Measurements from ENCODE around the gene ARID3B.
"Not testable (repeated sequence)": the region's sequence is repeated elsewhere in the genome, so short reads cannot be mapped to it uniquely, and the experiment has no call there.

The ARID3B gene

DNA sequence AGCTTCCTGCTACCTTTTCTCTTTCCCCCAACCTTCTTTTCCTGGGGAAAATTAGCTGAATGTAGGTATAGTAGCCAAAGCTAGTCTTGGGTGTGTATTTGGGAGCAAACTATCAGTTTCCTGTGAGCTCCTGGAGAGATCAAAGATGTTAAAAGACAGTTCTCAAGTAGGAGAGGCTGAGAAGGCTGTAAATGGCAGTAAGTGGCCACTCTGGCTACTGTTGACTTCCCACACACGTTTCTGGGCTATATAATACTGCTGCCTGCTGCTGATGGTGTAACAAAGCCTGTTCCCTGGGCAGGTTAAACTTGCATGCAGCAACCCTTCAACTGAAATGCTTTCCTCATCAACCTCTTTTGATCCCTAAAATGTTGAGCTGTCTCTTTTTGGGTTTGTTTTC, 27.6 kb downstream of the ARID3B start:
- DNase-seq (ENCODE audit: low spot score), result no peak

DNA sequence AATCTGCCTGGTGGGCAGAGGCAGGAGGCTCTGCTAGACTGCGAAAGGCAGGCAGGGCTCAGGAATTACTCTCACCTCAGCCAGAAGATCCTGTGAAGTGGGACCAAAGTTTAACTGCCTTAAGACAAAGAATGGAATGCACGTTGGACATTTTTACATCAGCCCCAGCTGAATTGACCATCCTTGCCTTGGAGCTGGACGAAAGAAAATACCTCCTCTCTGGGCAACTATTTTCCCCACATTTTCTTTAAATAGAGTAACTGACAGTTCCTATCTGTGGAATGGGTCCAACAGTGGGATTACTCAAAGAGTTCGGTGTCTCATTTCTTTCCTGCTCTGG, 28.7 kb downstream of the ARID3B start:
- no peak for DNase-seq (ENCODE audit: low spot score)

DNA sequence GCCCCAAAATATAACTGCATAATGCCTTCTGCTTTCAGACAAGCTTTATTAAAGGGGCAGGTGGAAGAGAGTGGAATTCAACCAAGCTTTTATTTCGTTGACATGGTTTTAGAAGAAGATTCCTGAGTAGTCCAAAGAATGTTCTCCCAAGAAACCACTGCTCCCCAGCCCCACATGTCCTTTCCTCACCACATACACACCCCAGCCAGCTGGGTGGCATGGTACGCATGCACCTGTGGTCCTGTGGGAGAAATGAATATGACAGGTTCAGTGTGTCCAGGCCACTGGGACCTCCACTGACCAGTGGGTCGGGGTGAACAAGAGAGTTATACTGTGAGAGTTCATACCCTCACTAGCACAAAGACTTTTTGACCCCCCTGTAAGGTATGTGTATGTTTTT, 30.2 kb downstream of the ARID3B start:
- no peak for DNase-seq (ENCODE audit: low spot score)

DNA sequence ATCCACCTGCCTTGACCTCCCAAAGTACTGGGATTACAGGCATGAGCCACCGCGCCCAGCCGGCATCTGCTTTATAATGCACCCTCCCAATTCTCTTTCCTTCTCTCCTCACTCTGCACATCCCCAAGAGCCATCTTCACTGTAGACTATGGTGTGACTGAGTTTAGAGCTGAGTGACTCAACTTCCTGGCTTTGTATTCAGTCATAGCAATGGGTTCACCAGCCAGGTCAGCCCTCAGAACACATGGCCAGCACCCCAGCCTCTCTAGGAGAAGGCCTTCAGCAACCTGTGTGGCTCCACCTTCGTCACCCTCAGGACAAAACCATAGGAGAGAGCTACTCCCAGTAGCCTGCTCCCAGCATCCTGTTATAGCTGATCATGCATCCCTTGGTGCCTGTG, 33.0 kb downstream of the ARID3B start:
- DNase-seq (ENCODE audit: low spot score), result no peak

DNA sequence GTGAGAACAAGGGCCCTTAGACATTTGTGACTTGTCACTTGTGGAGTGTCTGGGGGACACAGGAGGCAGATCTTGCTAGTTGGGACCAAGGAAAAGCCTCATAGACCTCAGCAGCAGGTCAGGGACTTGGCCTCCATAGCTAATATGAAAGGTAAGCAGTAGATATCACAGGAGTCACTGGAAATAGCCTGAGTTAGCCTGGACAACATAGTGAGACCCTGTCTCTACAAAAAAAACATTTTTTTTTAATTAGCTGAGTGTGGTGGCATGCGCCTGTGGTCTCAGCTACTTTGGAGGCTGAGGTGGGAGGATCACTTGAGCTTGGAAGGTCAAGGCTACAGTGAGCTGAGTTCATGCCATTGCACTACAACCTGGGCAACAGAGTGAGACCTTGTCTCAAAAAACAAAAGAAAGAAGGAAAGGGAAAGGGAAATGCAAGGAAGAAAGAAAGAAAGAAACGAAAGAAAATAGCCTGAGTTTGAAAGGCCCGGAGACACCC, 37.5 kb downstream of the ARID3B start:
- DNase-seq (ENCODE audit: low spot score), result no peak

DNA sequence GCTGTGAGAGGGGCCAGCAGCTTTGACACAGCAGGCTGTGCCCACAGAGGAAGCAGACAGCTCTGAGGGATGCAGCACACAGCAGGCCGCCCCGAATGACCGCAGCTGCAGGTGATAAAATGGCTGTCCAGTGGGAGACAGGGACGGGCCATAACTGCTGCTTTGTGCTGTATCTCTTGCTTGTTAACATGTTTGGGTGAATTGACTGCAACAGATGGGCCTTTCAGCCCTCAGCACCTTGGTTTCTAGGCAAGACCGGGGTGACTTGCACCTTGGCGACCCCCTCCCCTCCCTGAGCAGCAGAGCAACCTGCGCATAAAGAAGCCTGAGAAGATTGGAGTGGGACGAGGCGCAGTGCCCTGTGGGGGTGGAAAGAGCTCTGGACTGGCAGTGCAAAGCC, 38.0 kb downstream of the ARID3B start:
- DNase-seq (ENCODE audit: low spot score), result no peak

DNA sequence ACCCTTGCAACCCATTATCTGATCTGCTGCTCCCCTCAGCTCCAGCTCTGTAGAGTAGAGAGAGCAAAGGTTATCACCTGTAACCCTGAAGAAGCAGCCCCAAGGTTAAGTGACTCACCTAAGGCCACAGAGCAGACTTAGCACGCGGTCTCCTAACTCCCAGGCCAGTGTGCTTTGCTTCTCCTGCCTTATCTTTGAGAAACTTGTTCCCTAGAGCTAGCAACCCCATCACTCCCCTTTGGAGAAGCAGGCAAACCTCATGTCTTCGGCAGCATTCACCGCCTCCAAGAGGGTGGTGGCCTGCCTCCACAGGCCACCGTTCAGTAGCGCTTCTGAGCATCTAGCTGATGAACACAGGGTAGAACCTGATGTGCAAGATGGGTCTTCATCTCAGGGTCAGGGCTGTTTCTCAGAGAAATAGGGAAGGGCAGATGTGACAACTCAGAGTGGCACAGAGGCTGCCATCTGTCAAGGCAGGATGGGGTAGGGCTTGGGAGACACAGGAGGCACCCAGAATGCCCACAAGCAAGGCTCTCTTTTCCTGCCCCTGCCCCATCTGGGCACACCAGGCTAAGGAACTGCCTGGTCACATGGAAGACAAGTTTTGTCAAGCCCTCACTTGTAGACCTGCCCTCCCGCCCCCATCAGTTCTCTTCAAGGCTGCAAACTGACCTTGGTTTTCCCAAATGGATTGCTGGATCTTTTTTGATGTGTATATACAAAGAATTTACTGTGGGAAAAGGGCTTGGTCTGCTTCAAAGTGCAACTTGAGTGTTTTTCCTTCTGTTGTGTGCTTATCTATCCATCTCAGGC, 39.7 kb downstream of the ARID3B start:
- DNase-seq (ENCODE audit: low spot score), result no peak

DNA sequence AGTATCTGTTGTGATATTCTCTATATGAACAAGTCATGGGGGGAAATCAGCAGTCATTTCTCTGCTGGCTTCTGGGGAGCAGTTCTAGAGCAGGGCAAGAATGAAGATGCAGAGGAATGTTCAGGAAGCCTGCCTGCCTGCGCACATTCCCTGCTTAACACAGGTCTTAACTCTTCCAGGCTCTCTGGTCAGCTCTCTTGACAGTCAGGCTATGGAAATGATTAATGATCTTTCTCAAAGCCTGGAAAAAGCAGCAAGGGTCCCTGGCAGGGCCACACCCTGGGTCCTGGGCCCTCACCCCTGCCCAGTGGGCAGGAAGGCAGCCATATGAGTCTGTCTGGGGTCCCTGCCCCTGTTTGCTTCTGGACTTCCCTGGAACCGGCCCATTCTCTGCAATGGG, 43.2 kb downstream of the ARID3B start:
- DNase-seq (ENCODE audit: low spot score), result no peak

DNA sequence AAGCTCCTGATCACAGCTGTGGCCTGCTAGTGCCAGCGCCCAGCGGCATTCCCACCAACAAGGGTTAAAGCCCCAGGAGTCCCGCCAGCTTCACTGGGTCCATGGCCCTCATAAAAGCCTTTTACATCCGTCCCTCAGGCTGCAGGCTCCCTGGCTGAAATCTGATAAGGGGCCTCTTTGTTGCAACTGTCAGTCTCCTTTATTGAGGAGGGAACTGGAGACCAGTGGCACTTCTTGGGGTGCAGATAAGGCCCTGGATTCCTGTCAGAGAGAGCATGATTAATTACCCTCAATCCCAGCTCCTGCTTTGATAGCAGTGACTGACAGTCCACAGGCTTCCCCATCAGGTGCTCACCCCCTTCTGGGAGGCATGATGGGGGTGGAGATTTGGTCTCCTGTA, 43.8 kb downstream of the ARID3B start:
- no peak for DNase-seq (ENCODE audit: low spot score)

DNA sequence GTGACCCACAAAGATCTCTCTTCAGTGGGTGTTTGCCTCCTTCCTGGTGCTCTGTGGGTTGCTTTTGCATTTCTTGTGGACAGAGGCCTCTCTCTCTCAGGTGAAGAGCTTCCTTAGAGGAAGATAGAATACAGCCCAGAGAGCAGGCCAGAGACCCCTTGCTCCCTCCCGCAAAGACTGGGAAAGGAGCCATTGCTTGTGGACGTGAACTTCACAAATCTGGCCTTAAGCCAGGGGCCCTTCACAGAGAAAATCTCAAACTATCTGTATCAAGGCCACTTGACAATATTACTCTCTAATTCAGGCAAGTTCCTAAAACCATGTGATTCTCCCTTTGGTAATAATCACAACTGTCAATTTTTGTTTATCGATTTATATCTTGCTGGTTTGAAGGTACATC, 44.2 kb downstream of the ARID3B start:
- no peak for DNase-seq (ENCODE audit: low spot score)

DNA sequence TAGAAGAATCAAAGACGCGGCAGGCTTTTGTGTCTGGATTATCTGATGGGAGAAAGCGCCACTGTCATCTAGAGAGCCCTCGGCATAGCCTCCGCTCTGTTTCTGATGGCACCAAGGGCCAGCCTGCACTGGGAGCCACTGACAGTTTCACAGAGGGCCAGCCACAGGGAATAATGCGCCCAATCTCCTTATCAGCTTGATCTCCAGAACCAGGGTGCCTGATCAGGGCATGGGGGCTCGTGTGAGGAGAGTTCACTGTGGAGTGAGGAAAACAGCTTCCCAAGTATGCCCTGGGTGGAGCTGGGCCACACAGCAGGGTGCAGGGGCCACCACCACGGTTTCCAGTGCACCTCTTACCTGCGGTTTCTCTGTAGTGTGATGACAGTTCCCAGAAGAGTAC, 44.8 kb downstream of the ARID3B start:
- DNase-seq (ENCODE audit: low spot score), result no peak

DNA sequence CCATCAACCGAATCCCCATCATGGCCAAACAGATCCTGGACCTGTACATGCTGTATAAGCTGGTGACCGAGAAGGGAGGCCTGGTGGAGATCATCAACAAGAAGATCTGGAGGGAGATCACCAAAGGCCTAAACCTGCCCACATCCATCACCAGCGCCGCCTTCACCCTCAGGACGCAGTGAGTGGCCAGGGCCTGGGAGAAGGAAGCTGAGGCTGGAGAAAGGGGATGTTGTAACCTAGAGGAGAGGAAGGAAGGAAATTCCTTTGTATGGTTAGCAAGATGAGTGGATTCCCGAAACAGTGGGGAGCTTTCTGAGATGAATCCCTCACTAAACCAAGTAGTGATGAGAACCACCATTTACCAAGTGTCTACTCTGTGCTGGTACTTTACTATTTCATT, 48.8 kb downstream of the ARID3B start:
- no peak for DNase-seq (ENCODE audit: low spot score)

DNA sequence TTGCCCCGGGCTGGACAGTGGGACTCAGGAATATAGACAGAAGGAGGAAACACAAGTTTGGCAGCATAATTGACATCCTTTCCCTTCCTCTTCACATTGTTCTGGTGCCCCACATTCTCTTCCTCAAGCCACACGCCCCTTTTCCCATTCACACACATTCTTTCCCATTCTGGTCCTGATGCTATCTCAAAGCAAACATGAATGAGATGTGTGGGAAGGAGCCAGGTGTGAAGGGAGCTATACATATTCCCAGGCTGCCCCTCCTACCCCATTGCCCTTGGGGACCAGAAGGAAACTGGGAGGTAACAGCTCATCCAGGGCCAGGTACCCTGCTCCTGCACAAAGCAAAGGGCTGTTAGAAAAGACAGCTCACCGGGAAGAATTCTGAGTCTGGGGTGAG, 51.2 kb downstream of the ARID3B start:
- DNase-seq (ENCODE audit: low spot score), result no peak

DNA sequence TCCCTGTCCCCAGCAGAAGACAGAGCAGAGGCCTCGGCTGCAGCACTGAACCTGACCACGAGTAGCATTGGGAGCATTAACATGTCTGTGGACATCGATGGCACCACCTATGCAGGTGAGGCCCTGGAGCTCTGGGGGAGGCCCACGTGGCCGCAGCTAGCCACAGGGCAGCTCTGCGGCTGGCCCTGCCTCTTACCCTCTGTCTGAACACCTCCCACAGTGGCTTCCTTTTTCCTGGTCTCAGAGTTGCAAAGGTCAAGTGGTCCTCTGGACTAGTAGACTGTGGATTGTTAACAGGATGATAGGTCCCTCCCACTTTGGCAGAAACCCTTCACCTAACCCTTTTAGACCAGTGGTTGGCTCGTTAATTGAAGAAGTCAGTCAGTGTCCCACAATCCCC, 52.1 kb downstream of the ARID3B start:
- no peak for DNase-seq (ENCODE audit: low spot score)

DNA sequence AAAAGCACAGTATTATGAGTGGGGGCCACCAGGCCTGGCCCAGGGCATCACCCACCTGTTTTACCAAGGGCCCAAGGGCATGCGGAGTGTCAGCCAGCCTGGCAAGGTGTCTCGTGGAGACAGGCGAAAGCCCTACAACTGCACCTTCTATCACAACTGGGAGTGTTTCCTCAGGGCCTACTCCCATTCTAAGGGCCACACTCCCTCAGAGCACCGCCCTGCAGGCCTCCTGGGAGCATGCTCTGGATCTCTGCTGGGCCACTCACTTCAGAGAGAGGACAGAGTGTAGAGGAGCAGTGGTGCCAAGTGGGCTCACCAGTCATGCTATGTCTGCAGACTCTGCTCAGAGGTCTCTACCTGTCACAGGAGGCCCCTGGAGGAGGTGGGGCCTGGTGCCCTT, 53.4 kb downstream of the ARID3B start:
- no peak for DNase-seq (ENCODE audit: low spot score)

DNA sequence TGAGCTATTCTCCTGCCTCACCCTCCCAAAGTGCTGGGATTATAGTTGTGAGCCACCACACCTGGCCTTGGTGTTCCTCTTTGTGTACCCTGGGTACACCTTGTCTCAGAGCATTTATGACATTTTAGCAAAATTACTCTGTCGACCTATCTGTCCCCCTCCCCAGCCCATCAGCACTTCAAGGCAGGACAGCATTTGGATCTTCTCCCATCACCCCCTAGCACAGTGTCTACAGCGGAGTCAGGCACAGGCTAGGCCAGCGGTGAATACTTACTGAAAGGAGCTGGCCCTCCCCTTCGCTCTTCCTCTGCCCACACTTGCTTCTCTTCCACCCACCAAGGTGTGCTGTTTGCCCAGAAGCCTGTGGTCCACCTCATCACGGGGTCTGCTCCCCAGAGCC, 54.3 kb downstream of the ARID3B start:
- no peak for DNase-seq (ENCODE audit: low spot score)

DNA sequence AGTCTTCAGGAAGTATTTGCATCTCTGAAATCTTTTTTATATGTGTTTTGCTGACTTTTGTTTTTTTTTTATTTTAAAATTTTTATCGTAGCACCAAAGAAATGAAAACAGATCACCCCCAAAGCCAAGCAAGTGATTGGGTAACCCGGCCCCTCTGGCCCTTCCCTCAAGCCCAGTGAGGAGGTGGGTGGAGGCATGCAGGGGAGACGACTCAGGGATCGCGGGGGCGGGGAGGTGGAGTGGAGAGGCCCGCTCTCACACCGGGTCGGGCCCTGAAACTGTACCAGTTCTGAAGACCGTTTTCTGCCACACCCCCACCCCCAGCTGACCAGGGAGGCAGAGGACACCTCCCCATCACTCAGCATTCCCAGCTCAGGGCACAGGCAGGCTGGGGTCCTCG, 55.7 kb downstream of the ARID3B start:
- not testable (repeated sequence) for DNase-seq (ENCODE audit: low spot score)

DNA sequence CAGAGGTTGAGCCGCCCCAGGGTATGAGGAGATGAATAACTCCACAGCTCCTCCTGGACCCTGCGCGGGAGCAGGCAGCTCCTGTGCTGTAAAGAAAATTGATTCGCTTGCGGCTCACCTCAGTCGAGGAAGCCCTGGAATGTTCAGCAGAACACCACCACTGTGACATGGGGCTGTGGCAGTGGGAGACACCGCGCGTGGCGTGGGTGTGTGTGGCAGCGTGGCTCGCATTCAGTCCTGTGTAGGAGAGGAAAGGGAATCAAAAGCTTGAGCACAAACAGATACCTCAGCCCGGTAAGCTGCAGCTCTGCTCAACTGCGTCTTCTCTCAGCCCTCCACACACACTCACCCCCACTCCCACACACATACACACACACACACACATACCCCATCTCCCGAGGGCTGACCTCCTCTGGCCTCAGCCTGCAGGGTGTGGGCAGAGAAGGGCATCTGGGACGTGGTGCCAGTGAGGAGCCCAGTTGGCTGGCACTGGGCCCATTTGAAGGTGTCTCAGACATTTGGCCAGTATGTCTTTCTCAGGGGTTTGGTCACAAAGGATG, 56.2 kb downstream of the ARID3B start:
- not testable (repeated sequence) for DNase-seq (ENCODE audit: low spot score)

DNA sequence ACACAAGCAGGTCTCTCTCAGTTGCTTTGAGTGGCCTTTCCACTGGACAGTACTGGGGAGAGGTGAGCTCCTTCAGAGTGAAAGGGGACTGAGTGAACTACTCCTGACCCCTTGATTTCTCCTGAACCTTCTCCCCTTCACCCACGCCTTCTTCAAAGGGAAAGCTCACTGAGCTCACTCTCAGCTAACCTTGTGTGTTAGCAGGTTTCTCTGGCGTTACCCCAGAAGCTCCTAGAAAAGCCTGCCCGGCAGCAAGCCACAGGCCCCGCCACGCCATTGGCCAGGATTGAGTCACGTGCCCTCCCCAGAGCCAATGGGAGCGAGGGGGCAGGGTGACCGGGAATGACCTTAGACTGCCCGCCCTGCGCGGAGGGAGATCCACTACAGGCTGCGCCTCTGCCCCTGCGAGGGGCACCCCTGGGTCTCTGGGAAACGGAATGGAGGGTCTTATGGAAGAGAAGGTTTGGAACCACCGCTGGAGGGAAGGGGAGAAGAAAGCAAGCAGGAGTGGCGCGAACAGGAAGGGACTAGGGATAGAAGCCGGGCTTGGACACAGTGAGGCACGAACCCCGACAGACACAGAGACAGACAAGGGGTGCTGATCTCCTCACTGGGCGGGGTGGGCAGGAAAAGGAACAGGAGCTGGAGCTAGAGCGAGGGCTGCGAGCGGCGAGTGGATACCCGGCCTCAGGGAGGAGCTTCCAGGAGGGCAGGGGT, 57.3 kb downstream of the ARID3B start:
- DNase-seq (ENCODE audit: low spot score), result peak; percentile 90

DNA sequence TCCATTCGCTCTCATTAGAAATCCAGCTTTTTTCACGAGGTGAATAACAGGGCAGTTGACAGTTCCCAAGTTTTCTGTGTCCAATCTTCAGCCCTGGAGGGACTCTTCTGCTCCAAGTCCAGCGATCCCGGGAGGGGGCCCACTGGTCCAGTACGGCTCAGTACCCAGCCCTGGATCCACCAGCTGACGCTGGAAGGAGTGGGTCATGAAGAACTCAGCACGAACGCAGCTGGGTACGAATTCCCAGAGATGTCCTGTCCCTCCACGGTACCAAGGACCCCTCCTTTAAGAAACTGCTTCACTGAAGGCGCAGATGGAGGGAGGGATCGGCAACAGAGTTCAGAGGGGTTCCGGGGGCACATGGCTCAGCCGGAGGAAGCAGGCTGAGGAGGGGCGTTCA, 58.1 kb downstream of the ARID3B start:
- no peak for DNase-seq (ENCODE audit: low spot score)

DNA sequence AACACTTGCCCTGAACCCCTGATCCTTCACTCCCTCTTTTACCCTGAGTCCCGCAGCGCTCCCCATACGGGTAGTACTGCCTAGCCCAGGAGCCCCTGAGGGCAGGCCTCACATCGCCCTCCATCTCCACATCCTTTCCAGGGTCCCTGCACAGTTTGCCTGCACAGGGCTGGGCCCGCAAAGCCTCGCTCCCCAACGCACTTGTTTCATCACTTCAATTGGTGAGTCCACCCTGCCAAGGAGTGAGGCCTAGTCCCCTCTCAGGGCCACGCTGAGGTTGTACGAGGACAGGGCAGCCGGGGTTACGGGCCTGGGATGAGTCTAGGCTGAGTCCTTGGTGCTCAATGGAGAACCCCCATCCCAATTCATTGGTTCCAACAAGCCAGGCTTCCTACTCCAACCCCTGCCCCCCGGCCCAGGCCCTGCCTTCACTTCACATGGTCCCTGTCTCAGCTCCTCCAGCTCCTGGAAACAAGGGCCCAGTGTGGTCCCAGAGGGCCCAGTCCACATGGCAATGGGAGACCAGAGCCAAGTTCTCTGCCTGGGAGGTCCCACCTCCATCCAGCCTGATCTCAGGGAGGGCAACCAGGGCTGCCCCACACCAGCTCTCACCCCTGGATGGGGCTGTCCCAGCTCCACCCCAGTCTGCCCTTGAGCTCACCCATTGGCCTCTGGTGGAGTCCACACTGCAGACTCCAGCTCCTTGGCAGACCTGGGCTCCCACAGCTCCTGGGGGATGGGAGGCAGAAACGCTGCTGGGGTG, 62.2 kb downstream of the ARID3B start:
- no peak for DNase-seq (ENCODE audit: low spot score)
